ENCODE results near the gene NUTF2. TPM values are rescaled to one million over a fixed set of nuclear protein-coding genes. Genes with fewer than 3 reads are reported as not detected.

The NUTF2 gene
- polyA plus RNA-seq, 3 donors = 64.2 to 104 (median 90.3) TPM

GRCh38 chr16:67837811-67838210 is 8.9 kb upstream of the NUTF2 start:
- H3K27ac Mint-ChIP-seq = no peak overlapping the region
- DNase-seq = no peak
- H3K4me3 Mint-ChIP-seq = no peak overlapping the region
- H3K79me2 ChIP-seq (ENCODE audit: insufficient read depth, low read length) = peaks cover 10% of the 10 kb centered on the region
- H3K4me1 ChIP-seq (ENCODE audit: control insufficient read depth in 1 of 2, insufficient read depth in 2 of 2, low read length in 2 of 2) = peaks cover 17 to 26% of the 10 kb centered on the region in 2 donors
- no peaks in the 10 kb centered on the region for H3K9me3 ChIP-seq (replicated peaks in 1 of 2; ENCODE audit: control insufficient read depth in 1 of 2, insufficient read depth in 1 of 2, low read length in 2 of 2)
- no peaks in the 10 kb centered on the region for H3K9me3 Mint-ChIP-seq
- intact Hi-C loops (cut with micrococcal nuclease) = no loop called here
- peaks cover 11% of the 10 kb centered on the region for H3K4me1 Mint-ChIP-seq
- H3K4me2 ChIP-seq (replicated peaks; ENCODE audit: extremely low read depth, low read length, poor library complexity, severe bottlenecking) = no peak overlapping the region
- peaks cover 1 to 4% (median 2%) of the 10 kb centered on the region in 3 donors for H3K27me3 Mint-ChIP-seq (ENCODE audit: low read depth in 3 of 3)
- H3K36me3 ChIP-seq (replicated peaks in 1 of 2; ENCODE audit: control insufficient read depth in 1 of 2, insufficient read depth in 2 of 2, low read length in 2 of 2) = no peaks in the 10 kb centered on the region
- no peak overlapping the region for H3K9ac ChIP-seq (ENCODE audit: insufficient read depth, low read length, poor library complexity, severe bottlenecking)
- H3K4me3 ChIP-seq (replicated peaks in 1 of 3; ENCODE audit: low read depth in 2 of 3, low read length in 3 of 3) = no peak overlapping the region
- peaks cover 2% of the 10 kb centered on the region for H4K20me1 ChIP-seq (ENCODE audit: insufficient read depth, low read length)
- 100% methylated on average over 2 of the region's 2 CpGs for WGBS (ENCODE audit: insufficient coverage)
- TF ChIP-seq, protein P1, sequence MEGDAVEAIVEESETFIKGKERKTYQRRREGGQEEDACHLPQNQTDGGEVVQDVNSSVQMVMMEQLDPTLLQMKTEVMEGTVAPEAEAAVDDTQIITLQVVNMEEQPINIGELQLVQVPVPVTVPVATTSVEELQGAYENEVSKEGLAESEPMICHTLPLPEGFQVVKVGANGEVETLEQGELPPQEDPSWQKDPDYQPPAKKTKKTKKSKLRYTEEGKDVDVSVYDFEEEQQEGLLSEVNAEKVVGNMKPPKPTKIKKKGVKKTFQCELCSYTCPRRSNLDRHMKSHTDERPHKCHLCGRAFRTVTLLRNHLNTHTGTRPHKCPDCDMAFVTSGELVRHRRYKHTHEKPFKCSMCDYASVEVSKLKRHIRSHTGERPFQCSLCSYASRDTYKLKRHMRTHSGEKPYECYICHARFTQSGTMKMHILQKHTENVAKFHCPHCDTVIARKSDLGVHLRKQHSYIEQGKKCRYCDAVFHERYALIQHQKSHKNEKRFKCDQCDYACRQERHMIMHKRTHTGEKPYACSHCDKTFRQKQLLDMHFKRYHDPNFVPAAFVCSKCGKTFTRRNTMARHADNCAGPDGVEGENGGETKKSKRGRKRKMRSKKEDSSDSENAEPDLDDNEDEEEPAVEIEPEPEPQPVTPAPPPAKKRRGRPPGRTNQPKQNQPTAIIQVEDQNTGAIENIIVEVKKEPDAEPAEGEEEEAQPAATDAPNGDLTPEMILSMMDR (IDR thresholded peaks at IDR 0.05) = no peak
- no peak overlapping the region for H3K27ac ChIP-seq (ENCODE audit: low read depth in 1 of 2, low read length in 2 of 2)
- H3K36me3 Mint-ChIP-seq = no peaks in the 10 kb centered on the region
- no peak overlapping the region for H2AFZ ChIP-seq (ENCODE audit: insufficient read depth, low read depth, low read length, poor library complexity, severe bottlenecking)
- H3K27me3 ChIP-seq (ENCODE audit: control insufficient read depth in 2 of 2, insufficient read depth in 2 of 2, low read length in 2 of 2) = no peaks in the 10 kb centered on the region

DNA sequence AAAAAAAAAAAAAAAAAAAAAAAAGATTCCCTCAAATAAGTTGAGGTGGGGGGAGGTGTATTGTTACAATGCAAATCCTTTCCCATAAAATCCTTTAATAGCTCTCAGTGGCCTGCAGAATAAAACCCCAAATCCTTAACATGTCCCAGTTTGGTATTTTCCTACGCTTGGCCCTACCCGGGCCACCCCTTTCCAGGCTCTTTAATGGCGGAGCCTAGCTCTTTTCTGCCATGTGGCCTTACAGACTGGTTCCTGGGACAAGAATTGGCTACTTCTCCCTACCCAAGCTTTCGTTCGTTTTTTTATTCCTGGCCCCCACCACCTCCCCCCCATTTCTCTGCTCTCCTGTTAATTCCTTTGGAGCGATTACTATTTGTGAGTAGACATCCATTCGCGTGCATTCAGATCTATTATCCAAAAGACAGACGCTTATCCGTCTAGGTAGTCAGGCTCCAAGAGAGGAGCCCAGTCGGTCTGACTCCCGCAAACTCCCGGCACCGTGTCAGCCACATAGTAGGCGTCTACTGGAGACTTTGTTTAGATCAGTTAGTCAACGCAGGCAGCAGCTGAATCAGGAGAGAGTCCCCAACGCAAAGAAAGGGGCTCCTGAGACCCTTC is 5.4 kb upstream of the NUTF2 start:
- peak overlapping the region; percentile 66 for H3K9ac ChIP-seq (ENCODE audit: insufficient read depth, low read length, poor library complexity, severe bottlenecking)
- Mint-ChIP-seq H3K27me3 (ENCODE audit: low read depth in 3 of 3) (peaks cover 1 to 2% (median 1%) of the 10 kb centered on the region in 3 donors), H3K4me1 (peaks cover 39% of the 10 kb centered on the region), H3K27ac (peak overlapping the region in 4 of 7 donors; percentile 89 to 99 (median 94)), H3K9me3 (peaks cover 0 to 3% (median 0%) of the 10 kb centered on the region in 7 donors), H3K4me3 (peak overlapping the region; percentile 30 to 86), H3K36me3 (peaks cover 4 to 5% of the 10 kb centered on the region in 2 donors)
- peaks cover 39 to 46% of the 10 kb centered on the region in 2 donors for H3K4me1 ChIP-seq (ENCODE audit: control insufficient read depth in 1 of 2, insufficient read depth in 2 of 2, low read length in 2 of 2)
- intact Hi-C loops (cut with micrococcal nuclease) = loop anchor here in 1 of 2 donors (10.0 kb wide), 1 partner anchor 177 kb away; the partner anchor contains the start of genes ACD, C16orf86, ENKD1 and PARD6A
- H3K4me2 ChIP-seq (replicated peaks; ENCODE audit: extremely low read depth, low read length, poor library complexity, severe bottlenecking) = peak overlapping the region; percentile 98
- H3K9me3 ChIP-seq (replicated peaks in 1 of 2; ENCODE audit: control insufficient read depth in 1 of 2, insufficient read depth in 1 of 2, low read length in 2 of 2) = no peaks in the 10 kb centered on the region
- peak overlapping the region; percentile 85 to 91 for H3K27ac ChIP-seq (ENCODE audit: low read depth in 1 of 2, low read length in 2 of 2)
- WGBS (ENCODE audit: insufficient coverage) = 74% methylated on average over 17 of the region's 17 CpGs
- TF ChIP-seq, protein P1 (IDR thresholded peaks at IDR 0.05) = no peak
- no peaks in the 10 kb centered on the region for H3K36me3 ChIP-seq (replicated peaks in 1 of 2; ENCODE audit: control insufficient read depth in 1 of 2, insufficient read depth in 2 of 2, low read length in 2 of 2)
- H2AFZ ChIP-seq (ENCODE audit: insufficient read depth, low read depth, low read length, poor library complexity, severe bottlenecking) = peak overlapping the region; percentile 91
- H3K79me2 ChIP-seq (ENCODE audit: insufficient read depth, low read length) = peaks cover 35% of the 10 kb centered on the region
- peaks cover 27% of the 10 kb centered on the region for H4K20me1 ChIP-seq (ENCODE audit: insufficient read depth, low read length)
- H3K4me3 ChIP-seq (replicated peaks in 1 of 3; ENCODE audit: low read depth in 2 of 3, low read length in 3 of 3) = peak overlapping the region in 2 of 3 experiments; percentile 85 to 87
- no peaks in the 10 kb centered on the region for H3K27me3 ChIP-seq (ENCODE audit: control insufficient read depth in 2 of 2, insufficient read depth in 2 of 2, low read length in 2 of 2)
- no peak for DNase-seq
